GM23338 (cell line): ENCODE measurements around the gene IL17RB. TPM values are rescaled to one million over a fixed set of nuclear protein-coding genes. Genes with fewer than 3 reads are reported as not detected.

Source experiments
- ATAC-seq: fragments of 200-7000 bp; cut with Tn5 transposase; 3 replicates; pipeline ENCODE4 v1.9.1; 2020
- DNase-seq: peaks from one replicate; pipeline ENCODE4 v3.0.0-alpha.2; 2015; ENCODE audit warnings: low spot score
- H2AFZ ChIP-seq: fragments of 200-600 bp; sonication (generic); 2 replicates; pipeline ENCODE4 v1.8.0; 2016; ENCODE audit warnings: antibody characterized with exemption, mild to moderate bottlenecking, moderate library complexity
- H3F3A ChIP-seq: fragments of 200-600 bp; sonication (generic); replicated peaks from 2 replicates; pipeline ENCODE4 v1.8.0; 2017; ENCODE audit warnings: antibody characterized with exemption, mixed run types, low read depth
- H3K27ac ChIP-seq: fragments of 200-600 bp; sonication (generic); 2 replicates; pipeline ENCODE4 v1.6.1; 2016; ENCODE audit warnings: low read depth
- H3K27me3 ChIP-seq: fragments of 200-600 bp; sonication (generic); 2 replicates; pipeline ENCODE4 v1.8.0; 2016; ENCODE audit warnings: mild to moderate bottlenecking, mixed run types, moderate library complexity; ENCODE audit not compliant: insufficient read depth
- H3K36me3 ChIP-seq: fragments of 200-600 bp; sonication (generic); 2 replicates; pipeline ENCODE4 v1.8.0; 2016; ENCODE audit warnings: mild to moderate bottlenecking; ENCODE audit not compliant: insufficient read depth
- H3K4me1 ChIP-seq: fragments of 200-600 bp; sonication (generic); 2 replicates; pipeline ENCODE4 v1.8.0; 2016; ENCODE audit warnings: mild to moderate bottlenecking, moderate library complexity; ENCODE audit not compliant: insufficient read depth
- H3K4me2 ChIP-seq: fragments of 200-600 bp; sonication (generic); 2 replicates; pipeline ENCODE4 v1.7.1; 2017; ENCODE audit warnings: mixed run types
- H3K4me3 ChIP-seq: fragments of 200-600 bp; sonication (generic); 2 replicates; pipeline ENCODE4 v1.6.1; 2016; ENCODE audit warnings: mixed run types
- H3K79me2 ChIP-seq: fragments of 200-600 bp; sonication (generic); replicated peaks from 2 replicates; pipeline ENCODE4 v1.8.0; 2017; ENCODE audit warnings: mild to moderate bottlenecking; ENCODE audit not compliant: insufficient read depth
- H3K9me2 ChIP-seq: fragments of 200-600 bp; sonication (generic); 2 replicates; pipeline ENCODE4 v1.8.0; 2017; ENCODE audit not compliant: insufficient read depth
- H4K20me1 ChIP-seq: fragments of 200-600 bp; sonication (generic); replicated peaks from 2 replicates; pipeline ENCODE4 v1.8.0; 2017; ENCODE audit warnings: mild to moderate bottlenecking; ENCODE audit not compliant: insufficient read depth
- H3K27ac Mint-ChIP-seq: 2 replicates; pipeline ENCODE4 v1.8.0; 2020; ENCODE audit warnings: inconsistent platforms, mild to moderate bottlenecking, moderate library complexity, mixed read lengths
- H3K27me3 Mint-ChIP-seq: 3 replicates; pipeline ENCODE4 v1.8.0; 2022; ENCODE audit warnings: low read depth, mild to moderate bottlenecking, moderate library complexity, mixed read lengths, inconsistent platforms; ENCODE audit not compliant: insufficient read depth, poor library complexity
- H3K36me3 Mint-ChIP-seq: 3 replicates; pipeline ENCODE4 v1.8.0; 2021; ENCODE audit warnings: low read depth, mild to moderate bottlenecking, inconsistent platforms, moderate library complexity, mixed read lengths
- H3K4me1 Mint-ChIP-seq: 3 replicates; pipeline ENCODE4 v1.8.0; 2020; ENCODE audit warnings: mild to moderate bottlenecking, inconsistent platforms, mixed read lengths
- H3K4me3 Mint-ChIP-seq: 3 replicates; pipeline ENCODE4 v1.8.0; 2021; ENCODE audit warnings: moderate library complexity, mild to moderate bottlenecking, inconsistent platforms, mixed read lengths
- H3K9me3 Mint-ChIP-seq: 3 replicates; pipeline ENCODE4 v1.8.0; 2020; ENCODE audit warnings: moderate library complexity, mild to moderate bottlenecking, inconsistent platforms, mixed read lengths
- CREB1 ChIP-seq: fragments of 250-450 bp; sonication (Bioruptor Pico); IDR thresholded peaks from 2 replicates; pipeline ENCODE4 v1.5.0; 2020; ENCODE audit warnings: low read depth, mild to moderate bottlenecking, moderate library complexity
- EZH2 ChIP-seq: fragments of 200-600 bp; sonication (generic); IDR thresholded peaks from one replicate; pipeline ENCODE4 v1.8.0; 2017; ENCODE audit warnings: antibody characterized with exemption, mild to moderate bottlenecking, low read depth; ENCODE audit not compliant: unreplicated experiment
- EZH2phosphoT487 ChIP-seq: fragments of 200-600 bp; sonication (generic); IDR thresholded peaks from one replicate; pipeline ENCODE4 v1.8.1; 2018; ENCODE audit warnings: antibody characterized with exemption; ENCODE audit not compliant: unreplicated experiment
- JUNB ChIP-seq: IDR thresholded peaks from one replicate; pipeline ENCODE4 v1.6.1; 2016; ENCODE audit warnings: antibody characterized with exemption; ENCODE audit not compliant: unreplicated experiment
- NANOG ChIP-seq: IDR thresholded peaks from 2 replicates; pipeline ENCODE4 v1.6.1; 2016; ENCODE audit warnings: antibody characterized with exemption, borderline replicate concordance
- POLR2AphosphoS5 ChIP-seq: IDR thresholded peaks from 2 replicates; pipeline ENCODE4 v1.6.1; 2016; ENCODE audit warnings: antibody characterized with exemption, low read depth
- REST ChIP-seq: IDR thresholded peaks from one replicate; pipeline ENCODE4 v1.6.1; 2018; ENCODE audit warnings: antibody characterized with exemption; ENCODE audit not compliant: unreplicated experiment
- STAT1 ChIP-seq: IDR thresholded peaks from one replicate; pipeline ENCODE4 v1.6.1; 2016; ENCODE audit warnings: antibody characterized with exemption; ENCODE audit not compliant: unreplicated experiment
- ZNF114 ChIP-seq: fragments of 250-450 bp; sonication (Bioruptor Pico); IDR thresholded peaks from 2 replicates; pipeline ENCODE4 v1.5.0; 2020; ENCODE audit warnings: mild to moderate bottlenecking, moderate library complexity
- ZNF331 ChIP-seq: fragments of 250-450 bp; sonication (Bioruptor Pico); IDR thresholded peaks from 2 replicates; pipeline ENCODE4 v1.5.0; 2020; ENCODE audit warnings: low read depth, mild to moderate bottlenecking, moderate library complexity
- ZNF462 ChIP-seq: fragments of 250-450 bp; sonication (Bioruptor Pico); IDR thresholded peaks from 2 replicates; pipeline ENCODE4 v1.5.0; 2020; ENCODE audit warnings: mild to moderate bottlenecking, moderate library complexity
- polyA plus RNA-seq: library from polyadenylated mRNA; unstranded; fragments of >200 nt; fragmentation: Nextera tagmentation; extraction: Ambion mirVana; gene quantifications from 2 replicates; pipeline ENCODE4 v1.2.1, GENCODE V29; 2016
- total RNA-seq: library from RNA; depleted of rRNA; stranded (reverse); fragments of >200 nt; shearing (Covaris generic); gene quantifications from 2 replicates; pipeline ENCODE4 v1.2.3, GENCODE V29; 2014
- TF ChIP-seq, protein P1 (sequence below): IDR thresholded peaks from 2 replicates; pipeline ENCODE4 v1.6.1; 2016; ENCODE audit warnings: antibody characterized with exemption
- TF ChIP-seq, protein P2 (sequence below), 2 experiments: fragments of 200-600 bp in 1 of 2; sonication (generic) in 1 of 2; conservative IDR thresholded peaks; 2 replicates each; pipeline versions ENCODE4 v1.5.1 to v1.6.1; 2016 to 2017; ENCODE audit warnings: antibody characterized with exemption in 2 of 2, low read depth in 2 of 2, mild to moderate bottlenecking in 2 of 2, moderate library complexity in 1 of 2

IL17RB gene
- total and polyA plus RNA-seq, 2 experiments from 2014 or later: 5.7 to 6.9 TPM

DNA sequence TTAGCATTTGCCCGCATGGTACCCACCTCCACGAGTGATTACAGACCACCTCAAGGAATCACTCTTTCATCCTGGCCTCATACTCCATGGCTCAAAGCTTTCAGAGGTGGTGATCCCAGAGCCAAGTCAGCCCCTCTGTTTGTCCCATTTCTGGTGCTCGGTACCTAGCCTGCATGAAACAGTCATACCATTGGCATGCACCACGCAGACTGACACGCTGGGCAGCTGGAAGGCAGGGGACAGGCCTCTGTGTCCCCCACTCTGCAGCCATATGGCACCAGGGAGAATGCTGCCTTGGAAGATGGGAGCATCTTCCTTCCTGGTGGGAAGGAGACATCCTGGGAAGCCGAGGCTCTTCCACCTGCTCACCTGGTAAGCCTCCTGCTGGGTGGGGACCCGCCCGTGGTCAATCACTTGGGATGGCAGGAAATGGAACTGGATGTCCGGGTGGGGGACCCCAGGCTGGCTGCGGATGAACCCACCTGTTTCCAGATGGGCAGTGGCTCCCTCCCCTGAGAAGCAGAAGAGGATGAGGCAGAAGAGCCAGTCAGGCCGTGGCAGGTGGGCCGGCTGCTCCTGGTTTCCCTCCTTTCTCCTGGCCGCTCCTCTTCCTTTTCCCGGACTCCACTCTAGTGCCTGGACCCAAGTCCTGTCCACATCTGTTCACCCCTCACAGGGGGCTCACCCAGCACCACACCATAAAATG is 27.1 kb upstream of the IL17RB start:
- Histone ChIP-seq H3K79me2 (no peaks in the 10 kb centered on the region), H3K4me3 (no peak overlapping the region), H3K27ac (no peak overlapping the region), H3K9me2 (no peaks in the 10 kb centered on the region), H3K36me3 (no peaks in the 10 kb centered on the region; the same call in 1 of the 2 replicates), H3K4me1 (no peaks in the 10 kb centered on the region), H3F3A (no peaks in the 10 kb centered on the region), H4K20me1 (no peaks in the 10 kb centered on the region), H3K4me2 (no peak overlapping the region), H3K27me3 (no peaks in the 10 kb centered on the region), H2AFZ (no peak overlapping the region)
- DNase-seq: no peak
- no peak for ATAC-seq
- H3K36me3 Mint-ChIP-seq: peaks cover 12% of the 10 kb centered on the region; the same call in 1 of the 3 replicates
- H3K4me3 Mint-ChIP-seq: no peak overlapping the region
- peaks cover 5% of the 10 kb centered on the region for H3K4me1 Mint-ChIP-seq
- TF ChIP-seq ZNF331 (CRISPR knock-in tag) (no peak), CREB1 (CRISPR knock-in tag) (no peak), REST (no peak), ZNF462 (no peak), POLR2AphosphoS5 (no peak), JUNB (no peak), ZNF114 (CRISPR knock-in tag) (no peak), EZH2 (no peak), NANOG (no peak), EZH2phosphoT487 (no peak), STAT1 (no peak)
- TF ChIP-seq, protein P1, sequence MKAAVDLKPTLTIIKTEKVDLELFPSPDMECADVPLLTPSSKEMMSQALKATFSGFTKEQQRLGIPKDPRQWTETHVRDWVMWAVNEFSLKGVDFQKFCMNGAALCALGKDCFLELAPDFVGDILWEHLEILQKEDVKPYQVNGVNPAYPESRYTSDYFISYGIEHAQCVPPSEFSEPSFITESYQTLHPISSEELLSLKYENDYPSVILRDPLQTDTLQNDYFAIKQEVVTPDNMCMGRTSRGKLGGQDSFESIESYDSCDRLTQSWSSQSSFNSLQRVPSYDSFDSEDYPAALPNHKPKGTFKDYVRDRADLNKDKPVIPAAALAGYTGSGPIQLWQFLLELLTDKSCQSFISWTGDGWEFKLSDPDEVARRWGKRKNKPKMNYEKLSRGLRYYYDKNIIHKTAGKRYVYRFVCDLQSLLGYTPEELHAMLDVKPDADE: no peak
- TF ChIP-seq, protein P2, sequence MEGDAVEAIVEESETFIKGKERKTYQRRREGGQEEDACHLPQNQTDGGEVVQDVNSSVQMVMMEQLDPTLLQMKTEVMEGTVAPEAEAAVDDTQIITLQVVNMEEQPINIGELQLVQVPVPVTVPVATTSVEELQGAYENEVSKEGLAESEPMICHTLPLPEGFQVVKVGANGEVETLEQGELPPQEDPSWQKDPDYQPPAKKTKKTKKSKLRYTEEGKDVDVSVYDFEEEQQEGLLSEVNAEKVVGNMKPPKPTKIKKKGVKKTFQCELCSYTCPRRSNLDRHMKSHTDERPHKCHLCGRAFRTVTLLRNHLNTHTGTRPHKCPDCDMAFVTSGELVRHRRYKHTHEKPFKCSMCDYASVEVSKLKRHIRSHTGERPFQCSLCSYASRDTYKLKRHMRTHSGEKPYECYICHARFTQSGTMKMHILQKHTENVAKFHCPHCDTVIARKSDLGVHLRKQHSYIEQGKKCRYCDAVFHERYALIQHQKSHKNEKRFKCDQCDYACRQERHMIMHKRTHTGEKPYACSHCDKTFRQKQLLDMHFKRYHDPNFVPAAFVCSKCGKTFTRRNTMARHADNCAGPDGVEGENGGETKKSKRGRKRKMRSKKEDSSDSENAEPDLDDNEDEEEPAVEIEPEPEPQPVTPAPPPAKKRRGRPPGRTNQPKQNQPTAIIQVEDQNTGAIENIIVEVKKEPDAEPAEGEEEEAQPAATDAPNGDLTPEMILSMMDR (conservative IDR thresholded peaks at IDR 0.05; ENCODE audit: low read depth in 2 of 2): no peak
- H3K9me3 Mint-ChIP-seq: no peaks in the 10 kb centered on the region
- H3K27ac Mint-ChIP-seq: no peak overlapping the region
- peaks cover 2% of the 10 kb centered on the region for H3K27me3 Mint-ChIP-seq
